ENCODE measurements around the gene HBP1.

HBP1 gene

GRCh38 chr7:107180378-107180777 lies 11.6 kb downstream of the HBP1 start:
- Histone ChIP-seq H3K9me2 (replicated peaks; ENCODE audit: insufficient read depth, low read length) (no peaks in the 10 kb centered on the region), H3K79me2 (ENCODE audit: insufficient read depth, low read length) (peaks cover 10% of the 10 kb centered on the region; the same call in 1 of the 2 replicates), H2AFZ (ENCODE audit: low read depth, low read length, severe bottlenecking) (no peak overlapping the region), H3F3A (ENCODE audit: insufficient read depth) (no peaks in the 10 kb centered on the region), H3K27ac (ENCODE audit: low read depth, low read length) (no peak overlapping the region), H3K9ac (ENCODE audit: low read length) (no peak overlapping the region), H3K27me3 (ENCODE audit: low read length) (no peaks in the 10 kb centered on the region), H3K9me3 (ENCODE audit: insufficient read depth, low read length) (no peaks in the 10 kb centered on the region), H3K4me2 (ENCODE audit: low read depth, low read length, poor library complexity, severe bottlenecking) (no peak overlapping the region), H3K4me3 (ENCODE audit: insufficient read depth, low read length, poor library complexity, severe bottlenecking) (no peak overlapping the region), H3K36me3 (ENCODE audit: low read length) (peaks cover 8% of the 10 kb centered on the region; the same call in 1 of the 2 replicates), H4K20me1 (ENCODE audit: low read depth, low read length) (0 out of 2 replicates have a peak, but pooled peaks cover 4% of the 10 kb centered on the region)
- TF ChIP-seq, protein P1, sequence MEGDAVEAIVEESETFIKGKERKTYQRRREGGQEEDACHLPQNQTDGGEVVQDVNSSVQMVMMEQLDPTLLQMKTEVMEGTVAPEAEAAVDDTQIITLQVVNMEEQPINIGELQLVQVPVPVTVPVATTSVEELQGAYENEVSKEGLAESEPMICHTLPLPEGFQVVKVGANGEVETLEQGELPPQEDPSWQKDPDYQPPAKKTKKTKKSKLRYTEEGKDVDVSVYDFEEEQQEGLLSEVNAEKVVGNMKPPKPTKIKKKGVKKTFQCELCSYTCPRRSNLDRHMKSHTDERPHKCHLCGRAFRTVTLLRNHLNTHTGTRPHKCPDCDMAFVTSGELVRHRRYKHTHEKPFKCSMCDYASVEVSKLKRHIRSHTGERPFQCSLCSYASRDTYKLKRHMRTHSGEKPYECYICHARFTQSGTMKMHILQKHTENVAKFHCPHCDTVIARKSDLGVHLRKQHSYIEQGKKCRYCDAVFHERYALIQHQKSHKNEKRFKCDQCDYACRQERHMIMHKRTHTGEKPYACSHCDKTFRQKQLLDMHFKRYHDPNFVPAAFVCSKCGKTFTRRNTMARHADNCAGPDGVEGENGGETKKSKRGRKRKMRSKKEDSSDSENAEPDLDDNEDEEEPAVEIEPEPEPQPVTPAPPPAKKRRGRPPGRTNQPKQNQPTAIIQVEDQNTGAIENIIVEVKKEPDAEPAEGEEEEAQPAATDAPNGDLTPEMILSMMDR (IDR thresholded peaks at IDR 0.05; ENCODE audit: insufficient read depth, low read length, poor library complexity, severe bottlenecking), result no peak
- no peak for TF ChIP-seq EZH2phosphoT487 (conservative IDR thresholded peaks at IDR 0.05; ENCODE audit: low read length)

DNA sequence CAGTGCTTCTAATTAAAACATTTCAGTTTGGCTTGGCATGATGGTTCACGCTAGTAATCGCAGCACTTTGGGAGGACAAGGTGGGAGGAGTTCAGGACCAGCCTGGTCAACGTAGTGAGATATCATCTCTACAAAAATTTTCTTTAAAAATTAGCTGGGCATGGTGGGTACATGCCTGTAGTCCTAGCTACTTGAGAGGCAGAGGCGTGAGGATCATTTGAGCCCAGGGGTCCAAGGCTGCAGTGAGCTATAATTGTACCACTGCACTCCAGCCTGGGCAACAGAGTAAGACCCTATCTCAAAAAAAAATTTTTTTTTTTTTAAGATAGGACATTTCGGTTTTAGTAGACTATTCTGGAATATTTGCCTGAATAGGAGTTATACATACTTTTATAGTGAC lies 12.4 kb downstream of the HBP1 start:
- H3K36me3 ChIP-seq (ENCODE audit: low read length), result peaks cover 8% of the 10 kb centered on the region; the same call in 1 of the 2 replicates
- no peak overlapping the region for H3K4me2 ChIP-seq (ENCODE audit: low read depth, low read length, poor library complexity, severe bottlenecking)

DNA sequence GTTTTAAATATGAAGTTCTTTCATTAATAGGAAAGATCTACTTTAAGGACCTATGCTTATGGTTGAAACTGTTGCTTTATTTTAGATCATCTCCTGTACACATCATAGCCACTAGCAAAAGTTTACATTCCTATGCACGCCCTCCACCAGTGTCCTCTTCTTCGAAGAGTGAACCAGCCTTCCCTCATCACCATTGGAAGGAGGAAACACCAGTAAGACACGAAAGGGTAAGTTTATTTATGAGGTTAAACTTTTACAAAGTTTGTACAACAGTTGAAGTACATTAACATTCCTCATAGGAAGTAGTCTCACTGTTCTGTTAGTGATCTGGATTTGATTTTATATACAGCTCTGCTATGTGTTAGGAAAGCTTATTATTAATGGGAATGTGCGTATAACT lies 16.9 kb downstream of the HBP1 start:
- Histone ChIP-seq H3K27ac (ENCODE audit: low read depth, low read length) (no peak overlapping the region), H3K27me3 (ENCODE audit: low read length) (no peaks in the 10 kb centered on the region), H3K4me2 (ENCODE audit: low read depth, low read length, poor library complexity, severe bottlenecking) (no peak overlapping the region), H3K36me3 (ENCODE audit: low read length) (peaks cover 17% of the 10 kb centered on the region; the same call in 1 of the 2 replicates), H3K79me2 (ENCODE audit: insufficient read depth, low read length) (no peaks in the 10 kb centered on the region), H3K9ac (ENCODE audit: low read length) (no peak overlapping the region), H3K9me3 (ENCODE audit: insufficient read depth, low read length) (no peaks in the 10 kb centered on the region), H3F3A (ENCODE audit: insufficient read depth) (no peaks in the 10 kb centered on the region), H2AFZ (ENCODE audit: low read depth, low read length, severe bottlenecking) (no peak overlapping the region), H3K4me3 (ENCODE audit: insufficient read depth, low read length, poor library complexity, severe bottlenecking) (no peak overlapping the region), H4K20me1 (ENCODE audit: low read depth, low read length) (no peaks in the 10 kb centered on the region), H3K9me2 (replicated peaks; ENCODE audit: insufficient read depth, low read length) (no peaks in the 10 kb centered on the region)
- TF ChIP-seq EZH2phosphoT487 (conservative IDR thresholded peaks at IDR 0.05; ENCODE audit: low read length), result no peak
- TF ChIP-seq, protein P1 (IDR thresholded peaks at IDR 0.05; ENCODE audit: insufficient read depth, low read length, poor library complexity, severe bottlenecking), result no peak

More for the DNA sequence above, 12.4 kb downstream of the HBP1 start:
- Histone ChIP-seq H3K9ac (ENCODE audit: low read length) (no peak overlapping the region), H3F3A (ENCODE audit: insufficient read depth) (no peaks in the 10 kb centered on the region), H3K9me3 (ENCODE audit: insufficient read depth, low read length) (no peaks in the 10 kb centered on the region), H3K27me3 (ENCODE audit: low read length) (no peaks in the 10 kb centered on the region), H3K4me3 (ENCODE audit: insufficient read depth, low read length, poor library complexity, severe bottlenecking) (no peak overlapping the region), H3K27ac (ENCODE audit: low read depth, low read length) (no peak overlapping the region), H2AFZ (ENCODE audit: low read depth, low read length, severe bottlenecking) (no peak overlapping the region), H3K79me2 (ENCODE audit: insufficient read depth, low read length) (peaks cover 10% of the 10 kb centered on the region; the same call in 1 of the 2 replicates), H4K20me1 (ENCODE audit: low read depth, low read length) (0 out of 2 replicates have a peak, but pooled peaks cover 4% of the 10 kb centered on the region), H3K9me2 (replicated peaks; ENCODE audit: insufficient read depth, low read length) (no peaks in the 10 kb centered on the region)
- TF ChIP-seq, protein P1 (IDR thresholded peaks at IDR 0.05; ENCODE audit: insufficient read depth, low read length, poor library complexity, severe bottlenecking), result no peak
- TF ChIP-seq EZH2phosphoT487 (conservative IDR thresholded peaks at IDR 0.05; ENCODE audit: low read length), result no peak

All from SU-DHL-6 (cell line).